GM12878 (cell line): Measurements from ENCODE around the gene MTRF1. TPM values are rescaled to one million over a fixed set of nuclear protein-coding genes. Genes with fewer than 3 reads are reported as not detected.

Experiments
- CTCF ChIP-seq, 3 experiments: IDR thresholded peaks in 2 of 3; conservative IDR thresholded peaks in 1 of 3; 2 replicates each; pipeline ENCODE4 v1.5.1; 2011; ENCODE audit warnings: low read depth in 3 of 3, low read length in 3 of 3, mild to moderate bottlenecking in 3 of 3, control low read depth in 2 of 3, moderate library complexity in 2 of 3, inconsistent platforms in 1 of 3, mixed read lengths in 1 of 3; ENCODE audit not compliant: control insufficient read depth in 2 of 3, insufficient read depth in 1 of 3; ENCODE audit errors: extremely low read depth in 1 of 3
- CUX1 ChIP-seq: IDR thresholded peaks from 2 replicates; pipeline ENCODE4 v1.6.1; 2012; ENCODE audit warnings: improper control_type of control experiment, low read depth, low read length; ENCODE audit not compliant: insufficient replicate concordance
- ESRRA ChIP-seq: IDR thresholded peaks from 2 replicates; pipeline ENCODE4 v1.6.1; 2012; ENCODE audit warnings: mild to moderate bottlenecking, low read length, improper control_type of control experiment
- HDAC2 ChIP-seq: fragments of 200-600 bp; sonication (generic); IDR thresholded peaks from 2 replicates; pipeline ENCODE4 v1.6.1; 2017
- IKZF1 ChIP-seq: fragments of 450-650 bp; conservative IDR thresholded peaks from 2 replicates; pipeline ENCODE4 v1.6.1; 2017; ENCODE audit warnings: antibody characterized with exemption, mild to moderate bottlenecking
- NFYB ChIP-seq: IDR thresholded peaks from 2 replicates; pipeline ENCODE4 v1.6.1; 2011; ENCODE audit warnings: low read depth, mild to moderate bottlenecking, low read length, improper control_type of control experiment, moderate library complexity; ENCODE audit not compliant: insufficient read depth
- SMC3 ChIP-seq: IDR thresholded peaks from 2 replicates; pipeline ENCODE4 v1.6.1; 2011; ENCODE audit warnings: low read length, improper control_type of control experiment, borderline replicate concordance
- SREBF2 ChIP-seq: IDR thresholded peaks from 2 replicates; pipeline ENCODE4 v1.6.1; 2012; ENCODE audit warnings: mild to moderate bottlenecking, low read length
- ZZZ3 ChIP-seq: IDR thresholded peaks from 2 replicates; pipeline ENCODE4 v1.6.1; 2011; ENCODE audit warnings: low read depth; ENCODE audit not compliant: control insufficient read depth, insufficient read length
- polyA plus RNA-seq, 11 experiments: library from polyadenylated mRNA; depleted of rRNA in 4 of 11; unstranded in 6 of 11; stranded (reverse) in 5 of 11; fragments of >200 nt; fragmentation: Nextera tagmentation in 4 of 11; fragmentation: Illumina TruSeq in 1 of 11; extraction: Ambion mirVana in 4 of 11; extraction: Trizol in 1 of 11; gene quantifications; 1 replicate in 1 of 11; 2 replicates in 10 of 11; pipeline versions ENCODE4 v1.2.1 to v1.2.3, GENCODE V29; 2011 to 2016; ENCODE audit warnings: inconsistent platforms in 2 of 11, missing spikeins in 2 of 11, low read depth in 1 of 11
- total RNA-seq, 4 experiments: library from RNA; depleted of rRNA in 3 of 4; stranded (reverse); fragments of >200 nt in 3 of 4; fragmentation: Illumina TruSeq in 1 of 4; extraction: Trizol in 1 of 4; gene quantifications; 2 replicates each; pipeline versions ENCODE4 v1.2.1 to v1.2.3, GENCODE V29; 2013 to 2021
- TF ChIP-seq, protein P1 (sequence below): IDR thresholded peaks from 2 replicates; pipeline ENCODE4 v1.6.1; 2011; ENCODE audit warnings: mild to moderate bottlenecking, low read depth, low read length, moderate library complexity; ENCODE audit not compliant: insufficient replicate concordance
- TF ChIP-seq, protein P2 (sequence below): fragments of 450-650 bp; IDR thresholded peaks from 2 replicates; pipeline ENCODE4 v1.6.1; 2017; ENCODE audit warnings: mild to moderate bottlenecking, moderate library complexity

Gene MTRF1
- total and polyA plus RNA-seq, 10 of the 15 experiments (the other 5 are each of a cell fraction or from before 2014, with no cell fraction given): 12.1 to 33.7 (median 20.6) TPM

DNA sequence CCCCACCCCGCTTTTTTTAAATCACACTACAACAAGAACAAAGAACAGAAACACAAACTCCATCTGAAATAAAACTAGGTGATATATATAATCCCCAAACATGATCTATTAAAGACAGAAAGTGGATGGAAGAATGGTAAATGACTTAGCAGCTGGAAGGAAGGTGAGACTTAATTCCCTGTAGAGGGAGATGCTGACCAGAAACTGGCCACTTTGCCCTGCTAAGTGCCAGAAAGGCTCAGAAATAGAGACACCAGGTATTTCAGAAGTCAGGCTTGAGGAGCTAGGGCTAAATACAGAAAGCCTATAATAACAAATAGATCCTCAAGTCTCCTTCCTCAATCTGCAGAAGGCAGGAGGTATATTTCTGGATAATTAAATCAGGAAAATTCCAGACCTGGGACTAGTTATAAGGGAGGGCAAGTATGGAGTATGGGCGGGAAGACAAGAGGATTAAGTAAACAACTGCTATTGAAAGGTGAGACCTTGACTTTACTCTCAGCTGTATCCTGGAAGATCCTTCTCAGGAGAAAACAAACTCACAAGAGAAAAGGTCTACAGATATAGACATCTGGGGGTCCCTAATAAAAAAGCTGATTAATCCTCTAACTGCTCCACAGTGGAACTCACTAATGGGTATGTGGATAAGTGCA lies 32.2 kb downstream of the MTRF1 start (continued):
- TF ChIP-seq, protein P1, sequence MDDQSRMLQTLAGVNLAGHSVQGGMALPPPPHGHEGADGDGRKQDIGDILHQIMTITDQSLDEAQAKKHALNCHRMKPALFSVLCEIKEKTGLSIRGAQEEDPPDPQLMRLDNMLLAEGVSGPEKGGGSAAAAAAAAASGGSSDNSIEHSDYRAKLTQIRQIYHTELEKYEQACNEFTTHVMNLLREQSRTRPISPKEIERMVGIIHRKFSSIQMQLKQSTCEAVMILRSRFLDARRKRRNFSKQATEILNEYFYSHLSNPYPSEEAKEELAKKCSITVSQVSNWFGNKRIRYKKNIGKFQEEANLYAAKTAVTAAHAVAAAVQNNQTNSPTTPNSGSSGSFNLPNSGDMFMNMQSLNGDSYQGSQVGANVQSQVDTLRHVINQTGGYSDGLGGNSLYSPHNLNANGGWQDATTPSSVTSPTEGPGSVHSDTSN: no peak
- no peak for TF ChIP-seq SMC3
- TF ChIP-seq ESRRA: no peak
- no peak for TF ChIP-seq NFYB
- TF ChIP-seq CUX1: no peak
- TF ChIP-seq HDAC2: no peak
- TF ChIP-seq, protein P2, sequence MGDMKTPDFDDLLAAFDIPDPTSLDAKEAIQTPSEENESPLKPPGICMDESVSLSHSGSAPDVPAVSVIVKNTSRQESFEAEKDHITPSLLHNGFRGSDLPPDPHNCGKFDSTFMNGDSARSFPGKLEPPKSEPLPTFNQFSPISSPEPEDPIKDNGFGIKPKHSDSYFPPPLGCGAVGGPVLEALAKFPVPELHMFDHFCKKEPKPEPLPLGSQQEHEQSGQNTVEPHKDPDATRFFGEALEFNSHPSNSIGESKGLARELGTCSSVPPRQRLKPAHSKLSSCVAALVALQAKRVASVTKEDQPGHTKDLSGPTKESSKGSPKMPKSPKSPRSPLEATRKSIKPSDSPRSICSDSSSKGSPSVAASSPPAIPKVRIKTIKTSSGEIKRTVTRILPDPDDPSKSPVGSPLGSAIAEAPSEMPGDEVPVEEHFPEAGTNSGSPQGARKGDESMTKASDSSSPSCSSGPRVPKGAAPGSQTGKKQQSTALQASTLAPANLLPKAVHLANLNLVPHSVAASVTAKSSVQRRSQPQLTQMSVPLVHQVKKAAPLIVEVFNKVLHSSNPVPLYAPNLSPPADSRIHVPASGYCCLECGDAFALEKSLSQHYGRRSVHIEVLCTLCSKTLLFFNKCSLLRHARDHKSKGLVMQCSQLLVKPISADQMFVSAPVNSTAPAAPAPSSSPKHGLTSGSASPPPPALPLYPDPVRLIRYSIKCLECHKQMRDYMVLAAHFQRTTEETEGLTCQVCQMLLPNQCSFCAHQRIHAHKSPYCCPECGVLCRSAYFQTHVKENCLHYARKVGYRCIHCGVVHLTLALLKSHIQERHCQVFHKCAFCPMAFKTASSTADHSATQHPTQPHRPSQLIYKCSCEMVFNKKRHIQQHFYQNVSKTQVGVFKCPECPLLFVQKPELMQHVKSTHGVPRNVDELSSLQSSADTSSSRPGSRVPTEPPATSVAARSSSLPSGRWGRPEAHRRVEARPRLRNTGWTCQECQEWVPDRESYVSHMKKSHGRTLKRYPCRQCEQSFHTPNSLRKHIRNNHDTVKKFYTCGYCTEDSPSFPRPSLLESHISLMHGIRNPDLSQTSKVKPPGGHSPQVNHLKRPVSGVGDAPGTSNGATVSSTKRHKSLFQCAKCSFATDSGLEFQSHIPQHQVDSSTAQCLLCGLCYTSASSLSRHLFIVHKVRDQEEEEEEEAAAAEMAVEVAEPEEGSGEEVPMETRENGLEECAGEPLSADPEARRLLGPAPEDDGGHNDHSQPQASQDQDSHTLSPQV: no peak
- TF ChIP-seq CTCF (IDR thresholded peaks at IDR 0.05 in 2 of 3, conservative IDR thresholded peaks at IDR 0.05 in 1 of 3; ENCODE audit: control insufficient read depth in 2 of 3, extremely low read depth in 1 of 3, insufficient read depth in 1 of 3, low read depth in 3 of 3, low read length in 3 of 3): no peak
- no peak for TF ChIP-seq IKZF1
- no peak for TF ChIP-seq SREBF2
- no peak for TF ChIP-seq ZZZ3
